Activated CD4-positive, alpha-beta T cell treated with anti-CD3 and anti-CD28 coated beads, Interleukin-2, amount 10 ng/mL, durations not matched to agents 24 days and 14 days (primary cell): Measurements from ENCODE around the gene FBXO5. TPM values are rescaled to one million over a fixed set of nuclear protein-coding genes. Genes with fewer than 3 reads are reported as not detected.

Experiments
- DNase-seq: peaks from one replicate; pipeline ENCODE4 v3.0.0; 2022
- H3K27ac Mint-ChIP-seq: one replicate; pipeline ENCODE4 v1.8.0; 2022; ENCODE audit warnings: mild to moderate bottlenecking, mixed read lengths
- H3K27me3 Mint-ChIP-seq: one replicate; pipeline ENCODE4 v1.8.0; 2022; ENCODE audit warnings: mixed read lengths
- H3K36me3 Mint-ChIP-seq: one replicate; pipeline ENCODE4 v1.8.0; 2022; ENCODE audit warnings: low read depth, mild to moderate bottlenecking, mixed read lengths
- H3K4me1 Mint-ChIP-seq: one replicate; pipeline ENCODE4 v1.8.0; 2021; ENCODE audit warnings: mixed read lengths
- H3K4me3 Mint-ChIP-seq: one replicate; pipeline ENCODE4 v1.8.0; 2022; ENCODE audit warnings: mild to moderate bottlenecking, moderate library complexity, mixed read lengths
- H3K9me3 Mint-ChIP-seq: one replicate; pipeline ENCODE4 v1.8.0; 2021; ENCODE audit warnings: mixed read lengths
- intact Hi-C: fragments of 100-400 bp; cut with micrococcal nuclease; formaldehyde crosslinking; loops from one replicate; pipeline ENCODE4 v1.15.1; 2023
- total RNA-seq: library from RNA; stranded (reverse); gene quantifications from 2 replicates; pipeline ENCODE4 v1.2.3, GENCODE V29; 2022

The FBXO5 gene
- total RNA-seq, 1 donor from 2014 or later, result 34.9 TPM

- Mint-ChIP-seq H3K4me1 (peaks cover 2% of the 10 kb centered on the region), H3K36me3 (no peaks in the 10 kb centered on the region), H3K27me3 (peaks cover 3% of the 10 kb centered on the region), H3K9me3 (no peaks in the 10 kb centered on the region), H3K4me3 (no peak overlapping the region), H3K27ac (no peak overlapping the region)
- DNase-seq, result no peak
- intact Hi-C loops, result no loop called here
Observed at GRCh38 chr6:152954443-152954842, 28.4 kb downstream of the FBXO5 start.

- H3K4me3 Mint-ChIP-seq, result no peak overlapping the region
- H3K4me1 Mint-ChIP-seq, result peaks cover 6% of the 10 kb centered on the region
- H3K27me3 Mint-ChIP-seq, result peaks cover 10% of the 10 kb centered on the region
- H3K36me3 Mint-ChIP-seq, result no peaks in the 10 kb centered on the region
- no peak overlapping the region for H3K27ac Mint-ChIP-seq
- no peaks in the 10 kb centered on the region for H3K9me3 Mint-ChIP-seq
- no peak for DNase-seq
- intact Hi-C loops, result loop anchor here (2.0 kb wide), 1 partner anchor 72 kb away; no protein-coding TSS in a partner anchor
Observed at GRCh38 chr6:152952866-152953509, 29.9 kb downstream of the FBXO5 start.

- DNase-seq, result no peak
- intact Hi-C loops, result loop anchor here (2.0 kb wide), 1 partner anchor 73 kb away; no protein-coding TSS in a partner anchor
- Mint-ChIP-seq H3K27ac (no peak overlapping the region), H3K4me3 (no peak overlapping the region), H3K9me3 (no peaks in the 10 kb centered on the region), H3K36me3 (no peaks in the 10 kb centered on the region), H3K27me3 (peaks cover 17% of the 10 kb centered on the region), H3K4me1 (peaks cover 8% of the 10 kb centered on the region)
Observed at GRCh38 chr6:152952045-152952444, 30.8 kb downstream of the FBXO5 start.

GRCh38 chr6:152950240-152950639 is 32.6 kb downstream of the FBXO5 start:
- H3K4me3 Mint-ChIP-seq, result no peak overlapping the region
- intact Hi-C loops, result no loop called here
- no peaks in the 10 kb centered on the region for H3K9me3 Mint-ChIP-seq
- H3K27ac Mint-ChIP-seq, result no peak overlapping the region
- no peak for DNase-seq
- peaks cover 8% of the 10 kb centered on the region for H3K4me1 Mint-ChIP-seq
- H3K27me3 Mint-ChIP-seq, result peaks cover 24% of the 10 kb centered on the region
- H3K36me3 Mint-ChIP-seq, result no peaks in the 10 kb centered on the region

GRCh38 chr6:152948150-152948768 is 34.6 kb downstream of the FBXO5 start:
- no peak overlapping the region for H3K4me3 Mint-ChIP-seq
- no peak overlapping the region for H3K27ac Mint-ChIP-seq
- no peaks in the 10 kb centered on the region for H3K9me3 Mint-ChIP-seq
- peaks cover 8% of the 10 kb centered on the region for H3K4me1 Mint-ChIP-seq
- DNase-seq, result peak; percentile 65
- H3K36me3 Mint-ChIP-seq, result no peaks in the 10 kb centered on the region
- intact Hi-C loops, result loop anchor here (1.0 to 5.0 kb wide), 2 partner anchors 84 to 201 kb away; no protein-coding TSS in a partner anchor
- H3K27me3 Mint-ChIP-seq, result peaks cover 31% of the 10 kb centered on the region

GRCh38 chr6:152946995-152947394 is 35.8 kb downstream of the FBXO5 start:
- Mint-ChIP-seq H3K27ac (no peak overlapping the region), H3K9me3 (no peaks in the 10 kb centered on the region), H3K4me1 (peaks cover 6% of the 10 kb centered on the region), H3K36me3 (no peaks in the 10 kb centered on the region), H3K27me3 (peaks cover 36% of the 10 kb centered on the region), H3K4me3 (no peak overlapping the region)
- intact Hi-C loops, result loop anchor here (5.0 kb wide), 1 partner anchor 200 kb away; no protein-coding TSS in a partner anchor
- no peak for DNase-seq

- no peak overlapping the region for H3K27ac Mint-ChIP-seq
- H3K27me3 Mint-ChIP-seq, result peaks cover 34% of the 10 kb centered on the region
- H3K4me3 Mint-ChIP-seq, result no peak overlapping the region
- no peak for DNase-seq
- H3K36me3 Mint-ChIP-seq, result no peaks in the 10 kb centered on the region
- intact Hi-C loops, result loop anchor here (5.0 kb wide), 1 partner anchor 199 kb away; no protein-coding TSS in a partner anchor
- H3K9me3 Mint-ChIP-seq, result no peaks in the 10 kb centered on the region
- H3K4me1 Mint-ChIP-seq, result peaks cover 6% of the 10 kb centered on the region
Observed at GRCh38 chr6:152946484-152946883, 36.4 kb downstream of the FBXO5 start.

GRCh38 chr6:152943260-152943897 is 39.5 kb downstream of the FBXO5 start:
- no peak overlapping the region for H3K27ac Mint-ChIP-seq
- H3K4me1 Mint-ChIP-seq, result peaks cover 6% of the 10 kb centered on the region
- intact Hi-C loops, result no loop called here
- no peak for DNase-seq
- H3K36me3 Mint-ChIP-seq, result no peaks in the 10 kb centered on the region
- no peaks in the 10 kb centered on the region for H3K9me3 Mint-ChIP-seq
- no peak overlapping the region for H3K4me3 Mint-ChIP-seq
- peaks cover 33% of the 10 kb centered on the region for H3K27me3 Mint-ChIP-seq

GRCh38 chr6:152942319-152942869 is 40.4 kb downstream of the FBXO5 start:
- intact Hi-C loops, result no loop called here
- Mint-ChIP-seq H3K9me3 (no peaks in the 10 kb centered on the region), H3K4me1 (no peaks in the 10 kb centered on the region), H3K36me3 (no peaks in the 10 kb centered on the region), H3K27me3 (peaks cover 26% of the 10 kb centered on the region), H3K27ac (no peak overlapping the region), H3K4me3 (no peak overlapping the region)
- DNase-seq, result no peak

GRCh38 chr6:152941746-152942145 is 41.1 kb downstream of the FBXO5 start:
- DNase-seq, result no peak
- Mint-ChIP-seq H3K4me1 (no peaks in the 10 kb centered on the region), H3K4me3 (no peak overlapping the region), H3K36me3 (no peaks in the 10 kb centered on the region), H3K9me3 (no peaks in the 10 kb centered on the region), H3K27me3 (peaks cover 24% of the 10 kb centered on the region), H3K27ac (no peak overlapping the region)
- intact Hi-C loops, result no loop called here

GRCh38 chr6:152932865-152933264 is 50.0 kb downstream of the FBXO5 start:
- no peak overlapping the region for H3K4me3 Mint-ChIP-seq
- peaks cover 2% of the 10 kb centered on the region for H3K27me3 Mint-ChIP-seq
- H3K27ac Mint-ChIP-seq, result no peak overlapping the region
- no peaks in the 10 kb centered on the region for H3K4me1 Mint-ChIP-seq
- intact Hi-C loops, result no loop called here
- H3K36me3 Mint-ChIP-seq, result no peaks in the 10 kb centered on the region
- DNase-seq, result no peak
- H3K9me3 Mint-ChIP-seq, result no peaks in the 10 kb centered on the region

GRCh38 chr6:152922706-152923105 is 60.1 kb downstream of the FBXO5 start:
- H3K36me3 Mint-ChIP-seq, result no peaks in the 10 kb centered on the region
- DNase-seq, result no peak
- intact Hi-C loops, result no loop called here
- H3K27me3 Mint-ChIP-seq, result peaks cover 2% of the 10 kb centered on the region
- no peak overlapping the region for H3K4me3 Mint-ChIP-seq
- H3K9me3 Mint-ChIP-seq, result no peaks in the 10 kb centered on the region
- no peak overlapping the region for H3K27ac Mint-ChIP-seq
- H3K4me1 Mint-ChIP-seq, result no peaks in the 10 kb centered on the region
